ENCODE results near the gene CPTP. TPM values are rescaled to one million over a fixed set of nuclear protein-coding genes. Genes with fewer than 3 reads are reported as not detected.

Gene CPTP
- total and polyA plus RNA-seq, 2 of the 13 experiments (the other 11 are each of a cell fraction or from before 2014, with no cell fraction given), result 5.5 to 9.3 TPM

DNA sequence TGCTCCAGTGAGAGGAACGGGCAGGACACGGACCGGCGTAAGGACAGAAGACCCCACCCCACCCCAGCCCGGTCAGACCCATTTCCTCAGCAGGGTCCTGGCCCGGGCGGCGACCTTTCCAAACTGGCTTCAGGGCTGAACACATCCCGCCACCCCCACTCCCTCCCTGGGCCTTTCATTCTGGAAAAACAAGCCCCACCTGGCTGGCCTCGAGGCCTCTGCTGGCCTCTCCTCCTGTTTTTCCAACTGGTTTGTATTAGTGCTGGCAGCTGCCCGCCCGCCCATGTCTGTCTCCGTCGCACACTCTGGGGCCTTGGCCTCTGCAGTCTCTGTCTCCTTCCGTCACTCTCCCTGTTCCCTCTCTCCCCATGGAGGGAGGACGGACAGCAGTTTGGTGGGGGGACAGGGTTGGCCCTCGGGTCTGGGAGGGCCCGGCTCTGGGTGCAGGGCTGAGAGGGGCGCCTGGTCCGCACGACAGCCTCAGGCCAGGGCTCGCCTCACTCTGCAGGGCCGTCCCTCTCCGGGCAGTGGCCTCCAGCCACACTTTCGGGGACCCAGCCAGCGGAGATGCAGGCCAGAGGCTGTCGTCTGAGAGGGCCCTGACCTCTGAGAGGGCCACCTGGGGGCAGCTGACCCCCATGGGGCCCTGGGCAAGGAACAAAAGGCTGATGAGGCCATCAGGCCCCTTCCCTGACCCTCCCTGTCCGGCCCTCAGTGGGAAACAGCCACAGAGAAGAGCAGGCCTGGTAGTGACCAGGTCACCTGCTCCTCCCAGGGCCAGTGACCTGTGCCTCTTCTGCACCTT lies 35.3 kb downstream of the CPTP start (continued):
- TF ChIP-seq MAZ (IDR thresholded peaks at IDR 0.05; ENCODE audit: borderline replicate concordance, low read depth, low read length) (no peak), MAZ (CRISPR knock-in tag; IDR thresholded peaks at IDR 0.05; ENCODE audit: low read depth) (peak; percentile 74), GABPB1 (CRISPR knock-in tag; IDR thresholded peaks at IDR 0.05) (peak; percentile 44; the same call in 1 of the 2 replicates), CHD2 (IDR thresholded peaks at IDR 0.05; ENCODE audit: low read depth, low read length) (no peak), ZNF333 (CRISPR knock-in tag; IDR thresholded peaks at IDR 0.05; ENCODE audit: borderline replicate concordance) (peak; percentile 26; the same call in 1 of the 2 replicates), ATRX (CRISPR knock-in tag; IDR thresholded peaks at IDR 0.05; ENCODE audit: borderline replicate concordance) (no peak), NBN (conservative IDR thresholded peaks at IDR 0.05) (no peak), SMARCC2 (IDR thresholded peaks at IDR 0.05) (no peak), IRX3 (CRISPR knock-in tag; IDR thresholded peaks at IDR 0.05; ENCODE audit: borderline replicate concordance, low read depth) (0 out of 2 replicates have a peak, but pooled peaks have one; percentile 68), ZNF619 (CRISPR knock-in tag; IDR thresholded peaks at IDR 0.05) (0 out of 2 replicates have a peak, but pooled peaks have one; percentile 52), NONO (IDR thresholded peaks at IDR 0.05) (no peak), NONO (CRISPR knock-in tag; conservative IDR thresholded peaks at IDR 0.05) (no peak; the same call in 1 of the 2 replicates)
- TF ChIP-seq, protein P1, sequence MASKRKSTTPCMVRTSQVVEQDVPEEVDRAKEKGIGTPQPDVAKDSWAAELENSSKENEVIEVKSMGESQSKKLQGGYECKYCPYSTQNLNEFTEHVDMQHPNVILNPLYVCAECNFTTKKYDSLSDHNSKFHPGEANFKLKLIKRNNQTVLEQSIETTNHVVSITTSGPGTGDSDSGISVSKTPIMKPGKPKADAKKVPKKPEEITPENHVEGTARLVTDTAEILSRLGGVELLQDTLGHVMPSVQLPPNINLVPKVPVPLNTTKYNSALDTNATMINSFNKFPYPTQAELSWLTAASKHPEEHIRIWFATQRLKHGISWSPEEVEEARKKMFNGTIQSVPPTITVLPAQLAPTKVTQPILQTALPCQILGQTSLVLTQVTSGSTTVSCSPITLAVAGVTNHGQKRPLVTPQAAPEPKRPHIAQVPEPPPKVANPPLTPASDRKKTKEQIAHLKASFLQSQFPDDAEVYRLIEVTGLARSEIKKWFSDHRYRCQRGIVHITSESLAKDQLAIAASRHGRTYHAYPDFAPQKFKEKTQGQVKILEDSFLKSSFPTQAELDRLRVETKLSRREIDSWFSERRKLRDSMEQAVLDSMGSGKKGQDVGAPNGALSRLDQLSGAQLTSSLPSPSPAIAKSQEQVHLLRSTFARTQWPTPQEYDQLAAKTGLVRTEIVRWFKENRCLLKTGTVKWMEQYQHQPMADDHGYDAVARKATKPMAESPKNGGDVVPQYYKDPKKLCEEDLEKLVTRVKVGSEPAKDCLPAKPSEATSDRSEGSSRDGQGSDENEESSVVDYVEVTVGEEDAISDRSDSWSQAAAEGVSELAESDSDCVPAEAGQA (IDR thresholded peaks at IDR 0.05; ENCODE audit: low read depth), result no peak
- TF ChIP-seq, protein P1 (CRISPR knock-in tag; IDR thresholded peaks at IDR 0.05; ENCODE audit: borderline replicate concordance), result no peak
- TF ChIP-seq, protein P2, sequence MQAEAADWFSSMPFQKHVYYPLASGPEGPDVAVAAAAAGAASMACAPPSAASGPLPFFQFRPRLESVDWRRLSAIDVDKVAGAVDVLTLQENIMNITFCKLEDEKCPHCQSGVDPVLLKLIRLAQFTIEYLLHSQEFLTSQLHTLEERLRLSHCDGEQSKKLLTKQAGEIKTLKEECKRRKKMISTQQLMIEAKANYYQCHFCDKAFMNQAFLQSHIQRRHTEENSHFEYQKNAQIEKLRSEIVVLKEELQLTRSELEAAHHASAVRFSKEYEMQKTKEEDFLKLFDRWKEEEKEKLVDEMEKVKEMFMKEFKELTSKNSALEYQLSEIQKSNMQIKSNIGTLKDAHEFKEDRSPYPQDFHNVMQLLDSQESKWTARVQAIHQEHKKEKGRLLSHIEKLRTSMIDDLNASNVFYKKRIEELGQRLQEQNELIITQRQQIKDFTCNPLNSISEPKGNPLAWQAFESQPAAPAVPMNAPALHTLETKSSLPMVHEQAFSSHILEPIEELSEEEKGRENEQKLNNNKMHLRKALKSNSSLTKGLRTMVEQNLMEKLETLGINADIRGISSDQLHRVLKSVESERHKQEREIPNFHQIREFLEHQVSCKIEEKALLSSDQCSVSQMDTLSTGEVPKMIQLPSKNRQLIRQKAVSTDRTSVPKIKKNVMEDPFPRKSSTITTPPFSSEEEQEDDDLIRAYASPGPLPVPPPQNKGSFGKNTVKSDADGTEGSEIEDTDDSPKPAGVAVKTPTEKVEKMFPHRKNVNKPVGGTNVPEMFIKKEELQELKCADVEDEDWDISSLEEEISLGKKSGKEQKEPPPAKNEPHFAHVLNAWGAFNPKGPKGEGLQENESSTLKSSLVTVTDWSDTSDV (CRISPR knock-in tag; IDR thresholded peaks at IDR 0.05), result no peak
- TF ChIP-seq, protein P3, sequence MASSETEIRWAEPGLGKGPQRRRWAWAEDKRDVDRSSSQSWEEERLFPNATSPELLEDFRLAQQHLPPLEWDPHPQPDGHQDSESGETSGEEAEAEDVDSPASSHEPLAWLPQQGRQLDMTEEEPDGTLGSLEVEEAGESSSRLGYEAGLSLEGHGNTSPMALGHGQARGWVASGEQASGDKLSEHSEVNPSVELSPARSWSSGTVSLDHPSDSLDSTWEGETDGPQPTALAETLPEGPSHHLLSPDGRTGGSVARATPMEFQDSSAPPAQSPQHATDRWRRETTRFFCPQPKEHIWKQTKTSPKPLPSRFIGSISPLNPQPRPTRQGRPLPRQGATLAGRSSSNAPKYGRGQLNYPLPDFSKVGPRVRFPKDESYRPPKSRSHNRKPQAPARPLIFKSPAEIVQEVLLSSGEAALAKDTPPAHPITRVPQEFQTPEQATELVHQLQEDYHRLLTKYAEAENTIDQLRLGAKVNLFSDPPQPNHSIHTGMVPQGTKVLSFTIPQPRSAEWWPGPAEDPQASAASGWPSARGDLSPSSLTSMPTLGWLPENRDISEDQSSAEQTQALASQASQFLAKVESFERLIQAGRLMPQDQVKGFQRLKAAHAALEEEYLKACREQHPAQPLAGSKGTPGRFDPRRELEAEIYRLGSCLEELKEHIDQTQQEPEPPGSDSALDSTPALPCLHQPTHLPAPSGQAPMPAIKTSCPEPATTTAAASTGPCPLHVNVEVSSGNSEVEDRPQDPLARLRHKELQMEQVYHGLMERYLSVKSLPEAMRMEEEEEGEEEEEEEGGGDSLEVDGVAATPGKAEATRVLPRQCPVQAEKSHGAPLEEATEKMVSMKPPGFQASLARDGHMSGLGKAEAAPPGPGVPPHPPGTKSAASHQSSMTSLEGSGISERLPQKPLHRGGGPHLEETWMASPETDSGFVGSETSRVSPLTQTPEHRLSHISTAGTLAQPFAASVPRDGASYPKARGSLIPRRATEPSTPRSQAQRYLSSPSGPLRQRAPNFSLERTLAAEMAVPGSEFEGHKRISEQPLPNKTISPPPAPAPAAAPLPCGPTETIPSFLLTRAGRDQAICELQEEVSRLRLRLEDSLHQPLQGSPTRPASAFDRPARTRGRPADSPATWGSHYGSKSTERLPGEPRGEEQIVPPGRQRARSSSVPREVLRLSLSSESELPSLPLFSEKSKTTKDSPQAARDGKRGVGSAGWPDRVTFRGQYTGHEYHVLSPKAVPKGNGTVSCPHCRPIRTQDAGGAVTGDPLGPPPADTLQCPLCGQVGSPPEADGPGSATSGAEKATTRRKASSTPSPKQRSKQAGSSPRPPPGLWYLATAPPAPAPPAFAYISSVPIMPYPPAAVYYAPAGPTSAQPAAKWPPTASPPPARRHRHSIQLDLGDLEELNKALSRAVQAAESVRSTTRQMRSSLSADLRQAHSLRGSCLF (CRISPR knock-in tag; IDR thresholded peaks at IDR 0.05; ENCODE audit: borderline replicate concordance), result no peak
